Central memory CD8-positive, alpha-beta T cell (primary cell): ENCODE data around the gene PICK1.

Experiments
- ATAC-seq: fragments of 150-1000 bp; cut with Tn5 transposase; replicated peaks from 2 replicates; pipeline ENCODE4 v1.10.0; 2022; ENCODE audit warnings: mild to moderate bottlenecking, moderate FRiP score, moderate number of reproducible peaks; ENCODE audit not compliant: poor library complexity, severe bottlenecking; ENCODE audit errors: extremely low read depth
- DNase-seq, 2 donors: peaks; one replicate each; pipeline ENCODE4 v3.0.0; 2021; ENCODE audit warnings: low spot score in 2 of 2
- H3K27ac Mint-ChIP-seq: one replicate; pipeline ENCODE4 v1.8.0; 2022; ENCODE audit warnings: low read depth, mild to moderate bottlenecking, moderate library complexity, mixed read lengths
- H3K27me3 Mint-ChIP-seq: one replicate; pipeline ENCODE4 v1.8.0; 2022; ENCODE audit warnings: mixed read lengths
- H3K36me3 Mint-ChIP-seq: one replicate; pipeline ENCODE4 v1.8.0; 2022; ENCODE audit warnings: mild to moderate bottlenecking, moderate library complexity, mixed read lengths; ENCODE audit not compliant: insufficient read depth
- H3K4me1 Mint-ChIP-seq: one replicate; pipeline ENCODE4 v1.8.0; 2022; ENCODE audit warnings: mixed read lengths
- H3K4me3 Mint-ChIP-seq: one replicate; pipeline ENCODE4 v1.8.0; 2022; ENCODE audit warnings: mild to moderate bottlenecking, moderate library complexity, mixed read lengths
- H3K9me3 Mint-ChIP-seq: one replicate; pipeline ENCODE4 v1.8.0; 2022; ENCODE audit warnings: mixed read lengths

Gene PICK1

DNA sequence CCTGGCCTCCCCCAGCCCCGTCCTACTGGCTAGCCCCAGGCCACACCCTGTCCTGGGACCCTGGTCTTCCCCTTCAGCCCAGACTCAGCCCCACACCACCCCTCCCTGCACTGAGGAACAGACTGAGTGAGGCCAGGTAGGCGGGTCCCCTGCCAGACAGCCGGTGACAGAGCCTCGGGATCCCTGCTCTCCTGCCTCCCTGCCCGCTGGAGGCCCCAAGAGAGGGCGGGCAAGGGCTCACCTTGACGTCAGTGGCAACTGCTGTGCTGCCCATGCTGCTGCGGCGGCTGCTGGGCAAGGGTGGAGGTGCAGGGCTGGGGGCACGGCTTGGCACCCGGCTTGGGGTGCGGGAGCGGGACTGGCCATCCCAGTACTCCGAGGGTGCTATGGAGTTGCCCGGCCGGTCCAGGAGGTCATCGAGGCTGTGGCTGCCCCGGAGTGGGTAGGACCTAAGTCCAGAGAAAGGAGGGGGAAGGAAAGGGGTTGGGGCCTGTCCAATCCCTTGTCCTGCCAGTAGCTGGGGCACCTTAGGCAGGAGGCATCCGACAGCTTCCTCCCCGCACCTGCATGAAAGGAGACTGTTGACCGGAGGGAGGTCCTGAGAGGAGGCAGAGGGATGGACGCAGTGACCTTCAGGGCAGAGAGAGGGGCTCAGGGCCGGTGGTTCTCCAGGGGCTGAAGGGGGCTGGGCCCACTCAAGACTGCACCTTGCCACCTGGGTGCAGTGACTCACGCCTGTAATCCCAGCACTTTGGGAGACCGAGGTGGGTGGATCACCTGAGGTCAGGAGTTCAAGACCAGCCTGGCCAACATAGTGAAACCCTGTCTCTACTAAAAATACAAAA, 29.0 kb downstream of the PICK1 start:
- Mint-ChIP-seq H3K27me3 (peaks cover 6% of the 10 kb centered on the region), H3K4me1 (no peaks in the 10 kb centered on the region), H3K27ac (no peak overlapping the region), H3K36me3 (peaks cover 2% of the 10 kb centered on the region), H3K9me3 (no peaks in the 10 kb centered on the region), H3K4me3 (no peak overlapping the region)
- ATAC-seq (no peak), DNase-seq (no peak)

DNA sequence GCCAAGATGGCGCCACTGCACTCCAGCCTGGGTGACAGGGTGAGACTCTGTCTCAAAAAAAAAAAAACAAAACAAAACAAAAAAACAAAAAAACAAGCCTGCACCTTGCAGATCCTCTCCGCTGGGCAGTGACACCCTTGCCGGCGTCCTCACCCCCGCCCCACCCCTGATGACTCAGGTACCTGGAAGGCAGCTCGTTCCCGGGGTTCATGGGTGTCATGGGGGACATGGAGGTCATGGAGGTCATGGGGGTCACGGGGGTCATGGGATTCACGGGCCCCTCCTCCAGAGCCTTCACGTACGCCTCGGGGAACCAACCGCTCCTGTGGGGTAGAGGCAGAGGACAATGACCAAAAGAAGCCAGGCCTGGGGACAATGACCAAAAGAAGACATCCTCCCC, 29.7 kb downstream of the PICK1 start:
- Mint-ChIP-seq H3K36me3 (peaks cover 2% of the 10 kb centered on the region), H3K4me3 (no peak overlapping the region), H3K4me1 (no peaks in the 10 kb centered on the region), H3K27me3 (peaks cover 6% of the 10 kb centered on the region), H3K27ac (no peak overlapping the region), H3K9me3 (no peaks in the 10 kb centered on the region)
- DNase-seq (no peak), ATAC-seq (no peak)

DNA sequence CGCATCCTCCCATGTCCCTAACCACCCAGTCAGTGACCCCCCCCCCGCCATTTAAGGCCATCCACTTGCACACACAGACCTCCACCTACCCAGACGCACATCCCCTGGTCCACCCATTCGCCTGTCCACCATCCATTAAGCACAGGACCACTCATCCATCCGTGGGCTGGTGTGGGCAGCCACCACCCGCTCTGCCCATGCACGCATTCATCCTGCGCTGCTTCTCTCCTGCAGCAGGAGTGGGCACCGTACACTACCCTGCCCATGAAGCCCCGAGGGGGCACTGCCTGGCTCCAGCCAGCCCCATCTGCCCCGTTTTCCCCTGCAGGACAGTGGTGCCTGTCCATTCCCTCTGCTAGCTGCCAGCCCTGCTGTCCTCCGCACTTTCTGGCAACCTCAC, 30.7 kb downstream of the PICK1 start:
- H3K36me3 Mint-ChIP-seq, result peaks cover 2% of the 10 kb centered on the region
- peaks cover 6% of the 10 kb centered on the region for H3K27me3 Mint-ChIP-seq
- ATAC-seq, result no peak

DNA sequence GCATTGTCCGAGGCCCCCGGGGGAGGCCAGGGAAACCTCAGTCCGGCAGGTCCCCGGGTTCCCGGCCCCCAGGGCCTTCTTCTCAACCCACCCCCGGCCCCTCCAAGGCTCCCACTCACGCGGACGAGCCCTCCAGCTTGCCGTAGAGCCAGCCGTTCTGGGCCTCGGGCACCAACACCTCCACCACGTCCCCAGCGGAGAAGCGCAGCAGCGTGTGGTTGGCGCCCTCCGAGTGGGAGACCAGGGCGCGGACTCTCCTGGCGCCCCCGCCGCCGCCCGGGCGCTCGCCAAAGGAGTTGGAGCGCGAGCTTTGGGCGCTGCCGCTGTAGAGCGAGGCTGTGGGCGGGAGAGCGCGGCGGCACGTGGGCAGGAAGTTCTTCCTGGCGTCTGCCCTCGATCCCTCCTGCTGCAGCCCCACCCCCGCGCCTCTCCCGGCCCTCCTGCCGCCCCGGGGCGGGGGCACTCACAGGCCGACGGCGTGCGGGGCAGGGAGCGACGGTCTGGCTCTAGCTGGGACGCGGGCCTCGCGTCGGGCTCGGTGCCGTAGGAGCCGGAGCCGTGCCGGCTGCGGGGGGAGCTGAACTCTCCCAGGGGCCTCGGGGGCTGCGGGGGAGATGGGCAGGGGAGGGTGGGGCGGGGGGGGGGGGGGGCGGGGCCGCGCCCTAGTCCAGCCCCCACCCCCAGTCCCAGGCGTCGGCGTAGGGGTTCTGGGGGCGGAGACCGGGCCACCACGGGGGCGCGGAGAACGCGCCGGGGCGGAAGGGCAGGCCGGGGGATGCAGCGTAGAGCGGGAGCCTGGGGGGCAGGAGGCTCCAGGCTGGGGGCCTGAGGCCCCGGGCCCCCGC, 31.6 kb downstream of the PICK1 start:
- no peaks in the 10 kb centered on the region for H3K4me1 Mint-ChIP-seq
- H3K27me3 Mint-ChIP-seq, result peaks cover 6% of the 10 kb centered on the region
- no peak overlapping the region for H3K27ac Mint-ChIP-seq
- DNase-seq, result no peak
- no peak for ATAC-seq
- no peak overlapping the region for H3K4me3 Mint-ChIP-seq
- no peaks in the 10 kb centered on the region for H3K9me3 Mint-ChIP-seq
- H3K36me3 Mint-ChIP-seq, result peaks cover 2% of the 10 kb centered on the region

More for the DNA sequence above, 30.7 kb downstream of the PICK1 start:
- no peaks in the 10 kb centered on the region for H3K9me3 Mint-ChIP-seq
- no peak for DNase-seq
- H3K27ac Mint-ChIP-seq, result no peak overlapping the region
- H3K4me1 Mint-ChIP-seq, result no peaks in the 10 kb centered on the region
- H3K4me3 Mint-ChIP-seq, result no peak overlapping the region

DNA sequence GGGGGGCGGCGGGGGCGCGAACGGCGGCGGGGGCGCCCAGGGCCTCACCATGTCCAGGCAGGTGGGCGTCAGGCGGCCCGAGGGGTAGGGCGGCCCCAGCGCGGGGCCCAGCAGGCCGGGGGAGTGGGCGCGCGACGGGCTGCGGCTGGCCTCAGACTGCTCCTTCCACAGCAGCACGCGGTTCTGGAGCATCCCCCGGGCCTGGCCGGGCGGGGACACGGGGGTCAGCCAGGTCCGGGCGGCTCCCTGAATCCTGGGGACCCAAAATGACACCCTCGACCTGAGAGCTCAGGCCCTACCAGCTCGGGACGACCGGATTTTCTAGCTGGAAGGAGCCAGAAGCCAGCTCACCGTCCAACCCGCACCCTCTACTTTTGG, 32.3 kb downstream of the PICK1 start:
- peaks cover 6% of the 10 kb centered on the region for H3K27me3 Mint-ChIP-seq
- no peak for ATAC-seq

DNA sequence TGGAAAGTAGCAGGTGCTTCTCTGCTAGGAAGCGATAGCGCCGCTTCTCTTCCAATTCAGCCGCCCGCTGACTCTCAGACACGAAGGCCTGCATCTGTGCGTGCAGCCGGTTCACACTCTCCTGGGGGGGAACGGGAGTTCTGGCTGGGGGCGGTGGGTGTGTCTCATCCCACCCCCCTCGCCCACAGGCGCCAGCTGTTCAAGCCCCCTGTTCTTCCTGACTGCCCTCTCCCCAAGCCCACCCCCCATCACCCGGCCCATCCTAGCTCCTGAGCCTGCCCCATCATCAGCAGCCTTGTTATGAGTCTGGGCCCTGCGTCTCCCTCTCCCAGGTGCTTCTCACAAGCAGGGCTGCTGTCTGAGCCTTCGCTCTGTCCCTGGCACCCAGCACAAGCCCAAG, 39.9 kb downstream of the PICK1 start:
- no peak for ATAC-seq

More for the DNA sequence above, 32.3 kb downstream of the PICK1 start:
- no peak overlapping the region for H3K4me3 Mint-ChIP-seq
- no peaks in the 10 kb centered on the region for H3K4me1 Mint-ChIP-seq
- no peak for DNase-seq
- H3K9me3 Mint-ChIP-seq, result no peaks in the 10 kb centered on the region
- peaks cover 2% of the 10 kb centered on the region for H3K36me3 Mint-ChIP-seq
- no peak overlapping the region for H3K27ac Mint-ChIP-seq

DNA sequence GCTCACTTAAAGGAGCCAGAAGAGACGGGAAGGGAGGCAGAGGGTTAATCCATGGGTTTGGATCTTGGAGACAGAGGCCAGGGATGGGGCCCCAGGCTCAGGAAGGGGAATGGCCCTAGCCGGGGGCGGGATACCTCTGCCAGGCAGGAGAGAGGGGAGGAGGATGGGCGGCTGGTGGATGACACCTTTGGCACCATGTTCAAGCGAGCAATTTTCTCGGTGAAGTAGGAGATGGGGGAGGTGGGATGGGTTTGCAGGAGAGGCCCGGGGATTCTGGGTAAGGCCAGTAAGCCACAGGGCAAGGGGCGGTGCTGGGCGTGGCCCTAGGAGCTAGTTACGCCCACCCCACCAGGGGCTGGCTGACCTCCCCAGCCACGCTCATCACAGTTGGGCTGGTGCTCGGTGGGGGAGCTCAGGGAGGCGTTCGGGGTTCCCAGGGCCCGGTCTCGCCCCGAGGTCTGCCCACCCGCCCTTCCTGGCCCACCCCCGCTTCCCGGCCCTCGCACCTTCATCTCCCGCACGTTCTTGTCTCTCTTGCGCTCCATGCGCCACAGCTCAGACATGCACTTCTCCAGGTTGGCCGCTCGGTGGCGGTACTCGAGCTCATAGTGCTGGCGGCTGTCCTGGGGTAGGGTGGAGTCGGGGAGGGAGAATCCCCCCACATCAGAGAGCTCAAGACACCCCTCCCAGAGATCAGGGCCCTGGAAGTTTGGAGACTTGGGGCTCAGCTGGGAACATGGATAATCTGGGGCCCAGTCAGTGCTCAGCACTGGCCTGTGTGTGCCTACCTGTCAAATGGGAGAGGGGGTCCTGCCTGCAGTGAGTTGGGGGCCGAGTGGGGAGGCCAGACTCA, 40.6 kb downstream of the PICK1 start:
- Mint-ChIP-seq H3K36me3 (peaks cover 3% of the 10 kb centered on the region), H3K27ac (no peak overlapping the region), H3K27me3 (no peaks in the 10 kb centered on the region), H3K4me1 (peaks cover 8% of the 10 kb centered on the region), H3K9me3 (no peaks in the 10 kb centered on the region), H3K4me3 (no peak overlapping the region)
- ATAC-seq (no peak), DNase-seq (no peak)

More for the DNA sequence above, 39.9 kb downstream of the PICK1 start:
- Mint-ChIP-seq H3K36me3 (peaks cover 3% of the 10 kb centered on the region), H3K4me3 (no peak overlapping the region), H3K4me1 (peaks cover 8% of the 10 kb centered on the region), H3K27me3 (no peaks in the 10 kb centered on the region), H3K27ac (no peak overlapping the region), H3K9me3 (no peaks in the 10 kb centered on the region)
- no peak for DNase-seq

DNA sequence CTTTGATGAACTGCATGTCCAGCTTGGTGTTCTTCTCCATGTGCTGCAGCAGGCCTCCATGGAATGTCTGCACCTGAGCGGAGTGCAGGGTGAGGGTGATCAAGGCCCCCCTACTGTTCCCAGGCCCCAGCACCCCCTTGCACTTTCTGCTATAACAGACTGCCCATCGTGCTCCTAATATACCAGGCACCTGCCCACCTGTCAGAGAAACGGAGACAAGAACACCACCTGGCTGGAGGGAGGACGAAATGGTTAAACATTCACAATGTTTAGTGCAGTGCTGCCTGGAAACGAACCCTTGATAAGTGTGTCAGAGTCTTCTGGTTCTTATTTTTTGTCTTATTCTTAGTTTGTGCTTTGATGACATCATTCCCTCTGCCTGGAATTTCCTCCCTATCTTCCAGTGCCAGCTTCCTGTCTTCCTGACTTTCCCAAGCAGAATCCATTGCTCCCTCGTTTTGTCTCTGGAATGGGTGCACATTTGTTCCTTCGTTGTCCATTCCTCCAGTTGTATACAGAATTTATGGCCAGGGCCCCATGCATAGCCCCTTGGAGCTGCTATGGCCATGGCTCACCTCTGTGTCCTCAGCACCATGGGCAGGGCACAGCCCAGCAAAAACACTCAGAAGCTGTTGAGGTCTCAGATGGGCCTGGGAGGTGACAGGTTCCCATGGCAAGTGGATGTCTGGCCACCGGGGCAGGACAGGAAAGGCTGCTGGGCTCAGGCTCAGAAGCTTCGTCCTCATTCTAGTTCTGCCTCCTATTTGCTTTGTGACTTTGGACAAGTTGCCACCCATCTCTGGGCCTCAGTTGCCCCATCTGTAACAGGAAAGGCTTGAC, 41.4 kb downstream of the PICK1 start:
- no peaks in the 10 kb centered on the region for H3K27me3 Mint-ChIP-seq
- ATAC-seq (no peak), DNase-seq (no peak)
- no peak overlapping the region for H3K4me3 Mint-ChIP-seq
- no peak overlapping the region for H3K27ac Mint-ChIP-seq
- peaks cover 12% of the 10 kb centered on the region for H3K4me1 Mint-ChIP-seq
- H3K9me3 Mint-ChIP-seq, result no peaks in the 10 kb centered on the region
- H3K36me3 Mint-ChIP-seq, result peaks cover 3% of the 10 kb centered on the region

DNA sequence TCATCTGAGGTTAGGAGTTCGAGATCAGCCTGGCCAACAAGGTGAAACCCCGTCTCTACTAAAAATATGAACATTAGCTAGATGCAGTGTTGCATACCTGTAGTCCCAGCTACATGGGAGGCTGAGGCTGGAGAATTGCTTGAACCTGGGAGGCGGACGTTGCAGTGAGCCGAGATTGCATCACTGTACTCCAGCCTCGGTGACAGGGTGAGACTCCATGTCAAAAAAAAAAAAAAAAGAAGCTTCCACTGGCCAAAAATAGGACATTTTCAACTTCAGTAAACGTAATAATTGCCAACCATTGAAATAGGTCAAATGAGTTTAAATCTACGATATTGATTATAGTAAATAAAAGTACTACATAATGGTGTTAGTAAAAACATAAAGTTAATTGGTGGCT, 46.4 kb downstream of the PICK1 start:
- Mint-ChIP-seq H3K27ac (no peak overlapping the region), H3K27me3 (no peaks in the 10 kb centered on the region), H3K4me1 (peaks cover 24% of the 10 kb centered on the region), H3K36me3 (peaks cover 8% of the 10 kb centered on the region), H3K9me3 (no peaks in the 10 kb centered on the region), H3K4me3 (no peak overlapping the region)
- DNase-seq, result no peak
- ATAC-seq, result no peak

DNA sequence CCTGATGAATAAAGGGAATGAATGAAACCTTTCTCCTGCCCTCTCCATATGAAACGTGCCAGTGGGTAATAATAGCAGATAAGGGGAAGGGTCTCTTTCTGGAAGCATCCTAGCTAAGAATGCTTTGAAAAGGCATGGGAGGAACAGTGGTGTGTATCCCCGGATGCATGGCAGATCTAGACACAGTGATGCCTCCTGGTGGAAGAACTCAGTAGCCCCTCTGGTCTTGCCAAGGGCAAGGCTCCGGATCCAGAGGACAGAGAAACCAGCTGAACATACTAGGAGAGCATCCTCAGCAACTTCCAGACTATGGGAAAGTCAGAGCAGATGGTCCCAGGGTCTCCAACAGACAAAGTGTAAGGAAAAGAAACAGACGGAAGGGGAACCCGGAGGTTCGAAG, 46.9 kb downstream of the PICK1 start:
- peaks cover 9% of the 10 kb centered on the region for H3K36me3 Mint-ChIP-seq
- H3K27ac Mint-ChIP-seq, result peak overlapping the region; percentile 54
- no peak overlapping the region for H3K4me3 Mint-ChIP-seq
- no peaks in the 10 kb centered on the region for H3K27me3 Mint-ChIP-seq
- DNase-seq (no peak), ATAC-seq (no peak)
- H3K4me1 Mint-ChIP-seq, result peaks cover 24% of the 10 kb centered on the region
- no peaks in the 10 kb centered on the region for H3K9me3 Mint-ChIP-seq

DNA sequence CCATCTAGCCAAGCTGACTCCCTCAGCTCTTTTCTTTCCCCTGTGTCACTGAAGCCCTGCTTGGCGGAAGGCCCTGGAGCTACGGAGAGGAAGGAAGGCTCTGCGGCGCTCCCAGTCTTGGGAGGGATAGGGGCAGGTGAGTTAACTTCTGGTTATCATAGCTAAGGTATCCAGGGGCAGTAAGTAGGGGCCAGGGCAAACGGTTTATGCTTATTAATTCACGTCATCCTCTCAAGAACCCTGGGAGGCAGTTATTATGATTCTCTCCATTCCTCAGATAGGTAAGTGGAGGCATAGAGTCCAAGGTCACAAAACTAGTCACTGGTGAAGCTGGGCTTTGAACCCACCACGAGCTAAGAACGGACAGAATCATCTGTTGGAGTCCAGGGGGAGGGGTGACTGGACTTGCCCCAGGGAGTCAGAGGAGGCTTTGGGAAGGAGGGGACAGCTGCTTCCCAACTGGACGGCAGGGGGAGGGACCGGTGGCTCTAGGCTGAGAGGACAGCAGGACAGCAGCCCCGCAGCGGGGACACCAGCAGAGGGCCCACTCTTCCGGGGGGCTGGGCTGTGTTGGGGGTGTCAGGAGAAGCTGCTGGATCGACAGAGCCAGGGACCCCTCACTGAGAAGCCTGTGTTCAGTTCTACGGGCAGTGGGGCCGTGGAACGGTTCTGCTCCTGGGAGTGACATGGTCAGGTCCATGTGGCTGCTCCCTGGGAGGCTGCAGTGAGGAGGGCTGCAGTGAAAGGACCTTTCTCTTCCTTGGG, 49.8 kb downstream of the PICK1 start:
- ATAC-seq, result no peak
- no peak for DNase-seq
- Mint-ChIP-seq H3K9me3 (no peaks in the 10 kb centered on the region), H3K27me3 (no peaks in the 10 kb centered on the region), H3K36me3 (peaks cover 23% of the 10 kb centered on the region), H3K27ac (no peak overlapping the region), H3K4me3 (no peak overlapping the region), H3K4me1 (peaks cover 21% of the 10 kb centered on the region)
